Activated effector memory CD4-positive, alpha-beta T cell treated with Interleukin-2 at 50 U/mL for 16 hours (primary cell): ENCODE measurements around the gene ANKRD18B.
"Not testable (repeated sequence)": the region's sequence is repeated elsewhere in the genome, so short reads cannot be mapped to it uniquely, and the experiment has no call there.

Experiments
- DNase-seq: peaks from one replicate; pipeline ENCODE4 v3.0.0-alpha.2; 2020

The ANKRD18B gene

DNA sequence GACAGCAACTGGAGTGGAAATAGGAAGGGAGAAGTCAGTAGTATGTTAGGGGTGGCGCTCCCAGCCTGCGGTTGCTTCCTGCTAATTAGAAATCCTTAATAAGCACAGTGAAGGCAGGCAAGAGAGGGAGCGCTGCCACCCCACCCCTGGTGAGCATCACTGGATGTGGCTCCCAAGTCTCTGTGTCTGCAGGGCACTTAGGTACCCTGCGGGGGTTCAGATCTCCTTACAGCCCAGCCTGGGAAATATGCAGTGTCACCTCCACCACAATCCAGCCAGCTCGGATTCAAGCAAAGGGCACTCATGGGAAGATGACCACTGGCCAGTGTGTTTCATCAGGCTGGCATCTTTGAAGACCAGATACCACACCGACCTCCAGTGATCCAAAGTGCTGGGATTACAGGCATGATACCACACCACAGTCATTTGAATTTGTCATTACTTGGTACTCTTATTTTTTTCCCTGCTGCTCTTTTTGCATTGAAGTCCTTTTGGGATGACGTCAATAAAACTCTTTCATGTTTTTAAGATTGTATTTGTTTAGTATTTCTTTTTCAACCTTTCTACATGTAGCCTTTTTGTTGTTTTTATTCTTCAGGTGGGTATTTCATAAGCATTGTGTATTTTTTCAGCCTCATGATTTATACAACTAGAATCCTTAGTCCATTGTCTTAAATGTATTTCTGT, 90.1 kb downstream of the ANKRD18B start:
- no peak for DNase-seq

DNA sequence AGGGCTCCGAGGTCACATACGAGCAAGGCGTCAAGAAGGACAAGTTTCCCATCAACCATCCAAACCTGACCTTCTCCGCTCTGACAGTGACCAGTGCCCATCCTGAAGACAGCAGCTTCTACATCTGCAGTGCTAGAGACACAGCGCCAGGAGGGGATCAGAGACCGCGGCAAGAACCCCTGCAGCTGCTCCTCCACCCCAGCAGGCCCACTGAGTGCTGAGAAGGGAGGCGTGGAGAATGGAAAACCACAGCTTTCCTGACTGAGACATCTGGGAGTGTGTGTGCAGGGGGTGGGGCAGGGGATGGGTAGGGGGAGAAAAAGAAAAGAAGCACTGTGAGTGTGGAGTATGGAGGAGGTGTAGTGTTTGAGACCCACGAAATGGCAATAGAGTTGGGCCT, 94.3 kb downstream of the ANKRD18B start:
- DNase-seq: not testable (repeated sequence)

DNA sequence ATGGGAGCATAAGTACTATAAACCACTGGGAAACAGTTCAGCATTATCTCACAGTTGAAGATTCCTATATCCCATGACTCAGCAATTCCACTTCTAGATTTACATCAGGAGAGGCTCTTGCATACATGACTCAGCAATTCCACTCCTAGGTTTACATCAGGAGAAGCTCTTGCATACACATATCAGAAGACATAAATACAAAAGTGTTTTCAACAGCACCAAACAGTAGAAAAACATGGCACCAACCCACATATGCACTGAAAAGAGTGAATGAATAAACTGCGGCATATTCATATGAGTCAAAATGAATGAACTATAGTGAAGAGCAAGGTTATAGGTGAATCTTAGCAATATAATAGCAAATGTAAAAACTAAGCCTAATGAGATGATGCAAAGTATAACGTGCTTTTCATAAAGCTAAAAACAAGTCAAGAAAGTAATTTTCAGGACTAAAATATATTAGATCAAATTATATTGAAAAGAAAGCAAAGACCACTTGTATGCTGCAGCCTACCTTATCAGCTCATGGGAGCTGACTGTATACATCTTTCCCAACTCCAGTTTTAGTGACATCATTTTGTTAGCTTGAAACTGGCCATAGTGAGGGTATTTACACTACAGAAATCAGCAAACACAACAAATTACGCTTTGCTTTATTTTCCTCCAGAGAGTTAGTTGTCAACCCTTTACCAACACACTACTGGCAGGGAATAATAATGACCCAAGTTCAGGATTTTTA, 95.8 kb downstream of the ANKRD18B start:
- no peak for DNase-seq

DNA sequence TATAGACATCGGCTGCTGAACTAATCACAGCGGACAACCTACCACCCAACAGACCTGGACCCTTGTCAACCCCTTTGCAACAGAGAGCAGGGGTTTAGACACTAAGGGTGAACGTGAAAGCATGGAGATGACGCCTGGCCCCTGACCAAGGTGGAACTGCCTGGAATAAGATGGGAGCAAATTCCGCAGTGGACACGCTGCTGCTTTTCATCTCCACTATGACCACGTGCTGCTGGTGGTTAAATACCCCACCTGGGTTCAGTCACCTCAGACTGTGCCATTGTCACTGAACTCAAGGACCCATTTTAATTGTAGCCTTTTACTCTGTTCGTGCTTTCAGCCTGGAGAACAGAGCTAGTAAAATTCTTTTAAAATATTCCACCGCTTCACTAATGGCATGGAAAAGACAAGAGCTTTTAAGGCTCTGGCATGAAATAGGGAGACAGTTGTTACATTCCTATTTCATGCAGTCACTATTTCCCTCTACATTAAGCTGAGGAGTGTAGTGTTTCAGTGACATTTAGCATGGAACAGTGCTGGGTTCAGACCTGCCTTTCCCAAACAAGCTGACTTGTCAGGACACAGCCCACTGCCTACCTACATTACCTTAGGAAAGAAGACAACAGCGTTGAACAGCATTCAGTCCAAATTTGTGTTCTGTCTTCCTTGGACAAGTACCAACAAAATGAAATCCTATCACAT, 96.8 kb downstream of the ANKRD18B start:
- DNase-seq: no peak
